Measurements from ENCODE around the gene DMPK. TPM values are rescaled to one million over a fixed set of nuclear protein-coding genes. Genes with fewer than 3 reads are reported as not detected.

The DMPK gene
- total and polyA plus RNA-seq, 9 of the 15 experiments (the other 6 are each of a cell fraction or from before 2014, with no cell fraction given): 0.24 to 31.3 (median 7.3) TPM

GRCh38 chr19:45809643-45810159 is 27.4 kb upstream of the DMPK start:
- Histone ChIP-seq H3K4me3 (no peak overlapping the region), H3K9me3 (replicated peaks; ENCODE audit: control insufficient read depth, insufficient read depth, low read depth, low read length) (no peaks in the 10 kb centered on the region), H3K9ac (ENCODE audit: insufficient read depth in 1 of 2, low read depth in 2 of 2, low read length in 2 of 2) (peak overlapping the region; percentile 80 to 86; a peak in 3 of 4 replicates), H3K27me3 (ENCODE audit: control insufficient read depth in 2 of 2, insufficient read depth in 2 of 2, low read length in 2 of 2) (no peaks in the 10 kb centered on the region), H3K27ac (ENCODE audit: extremely low read depth, low read depth, low read length) (peak overlapping the region; percentile 96), H3K79me2 (ENCODE audit: control insufficient read depth, insufficient read depth, low read length) (no peaks in the 10 kb centered on the region), H3K9me1 (ENCODE audit: control insufficient read depth, insufficient read depth, low read length) (no peaks in the 10 kb centered on the region), H2AFZ (ENCODE audit: low read depth, low read length) (peak overlapping the region; percentile 100), H3K4me2 (ENCODE audit: insufficient read depth, low read length) (peak overlapping the region; percentile 80), H3K36me3 (ENCODE audit: control insufficient read depth, insufficient read depth, low read length) (peaks cover 7% of the 10 kb centered on the region; the same call in 2 of the 3 replicates), H4K20me1 (replicated peaks; ENCODE audit: control insufficient read depth, insufficient read depth, low read length) (no peaks in the 10 kb centered on the region), H3K4me1 (replicated peaks in 1 of 2; ENCODE audit: control insufficient read depth in 2 of 2, insufficient read depth in 2 of 2, low read length in 2 of 2) (peaks cover 13 to 18% of the 10 kb centered on the region in 2 experiments; a peak in 4 of 5 replicates)
- ATAC-seq (peak; percentile 72), DNase-seq (ENCODE audit: extremely low read depth in 1 of 4, low spot score in 3 of 4) (peak; percentile 48 to 71 (median 52)), FAIRE-seq (peak; percentile 77)
- in situ Hi-C loops (cut with MboI) (loop anchor here (10.0 kb wide), 1 partner anchor 195 kb away; no protein-coding TSS in a partner anchor), intact Hi-C loops (cut with micrococcal nuclease) (loop anchor here (10.0 kb wide), 1 partner anchor 265 kb away; no protein-coding TSS in a partner anchor)
- ChIA-PET POLR2A (interaction anchor here (0.5 to 0.7 kb wide), 3 partner anchors 10 to 57 kb away, joined by 3 read pairs; no protein-coding TSS in a partner anchor), CTCF (ENCODE audit: low intra/inter-chr PET ratio) (no interaction called here)
- no TSS peak for BruUV-seq (replicated peaks)
- 17% methylated on average over 7 of the region's 7 CpGs for WGBS (ENCODE audit: insufficient coverage, low coverage, missing lambda C conversion rate)
- TF ChIP-seq MYNN (IDR thresholded peaks at IDR 0.05) (no peak), MYNN (CRISPR knock-in tag; IDR thresholded peaks at IDR 0.05) (no peak), CHCHD3 (CRISPR knock-in tag; IDR thresholded peaks at IDR 0.05) (no peak), MAFG (tag; conservative IDR thresholded peaks at IDR 0.05) (peak; percentile 100), MECOM (CRISPR knock-in tag; IDR thresholded peaks at IDR 0.05) (peak; percentile 5; the same call in 1 of the 2 replicates), NFE2L1 (tag; IDR thresholded peaks at IDR 0.05; ENCODE audit: borderline replicate concordance, low read depth) (peak; percentile 82), ZNF175 (CRISPR knock-in tag; IDR thresholded peaks at IDR 0.05; ENCODE audit: low read depth) (0 out of 2 replicates have a peak, but pooled peaks have one; percentile 26), CREM (IDR thresholded peaks at IDR 0.05; ENCODE audit: low read depth) (no peak), NFIC (IDR thresholded peaks at IDR 0.05) (peak; percentile 62), NFE2 (IDR thresholded peaks at IDR 0.05; ENCODE audit: low read depth) (peak; percentile 97), FOSL1 (tag; conservative IDR thresholded peaks at IDR 0.05) (peak; percentile 87), ZC3H8 (IDR thresholded peaks at IDR 0.05) (no peak), MTA3 (IDR thresholded peaks at IDR 0.05; ENCODE audit: borderline replicate concordance) (peak; percentile 29; the same call in 1 of the 2 replicates), ERF (CRISPR knock-in tag; IDR thresholded peaks at IDR 0.05) (no peak), ZNF165 (CRISPR knock-in tag; IDR thresholded peaks at IDR 0.05; ENCODE audit: borderline replicate concordance) (no peak), MEF2A (IDR thresholded peaks at IDR 0.05; ENCODE audit: control insufficient read depth, low read depth, low read length) (peak; percentile 31; the same call in 1 of the 2 replicates), PKNOX1 (IDR thresholded peaks at IDR 0.05) (peak; percentile 32; the same call in 1 of the 2 replicates), BCOR (IDR thresholded peaks at IDR 0.05) (peak; percentile 71), ZBTB7A (IDR thresholded peaks at IDR 0.05; ENCODE audit: borderline replicate concordance, control insufficient read depth, low read depth, low read length) (peak; percentile 80), KDM1A (IDR thresholded peaks at IDR 0.05) (peak in 1 of 2 experiments; percentile 47; a peak in 1 of 4 replicates), JUN (IDR thresholded peaks at IDR 0.05; ENCODE audit: borderline replicate concordance, low read depth, low read length) (peak; percentile 49; the same call in 1 of the 2 replicates), JUN (CRISPR knock-in tag; IDR thresholded peaks at IDR 0.05; ENCODE audit: borderline replicate concordance) (no peak), ATF7 (IDR thresholded peaks at IDR 0.05) (peak; percentile 45), ZFX (CRISPR knock-in tag; IDR thresholded peaks at IDR 0.05) (peak; percentile 50), MAFK (IDR thresholded peaks at IDR 0.05; ENCODE audit: low read length) (peak; percentile 99), PHF8 (IDR thresholded peaks at IDR 0.05; ENCODE audit: borderline replicate concordance, low read length) (peak; percentile 17; the same call in 1 of the 2 replicates)

All from K562 (cell line).